Thyroid gland (tissue), 4 donors: ENCODE results near the gene NIP7.

Source experiments
- CTCF ChIP-seq, 6 experiments: fragments of 200-600 bp in 3 of 6; fragments of 450-650 bp in 3 of 6; sonication (generic) in 3 of 6; IDR thresholded peaks; one replicate each; pipeline ENCODE4 v1.5.1; 2016 to 2019; ENCODE audit warnings: antibody characterized with exemption in 6 of 6, mild to moderate bottlenecking in 2 of 6, inconsistent platforms in 1 of 6, moderate library complexity in 1 of 6
- POLR2A ChIP-seq, 2 donors: fragments of 450-650 bp; IDR thresholded peaks; one replicate each; pipeline ENCODE4 v1.6.1; 2017; ENCODE audit warnings: antibody characterized with exemption in 2 of 2, mild to moderate bottlenecking in 2 of 2, moderate library complexity in 1 of 2

- TF ChIP-seq POLR2A (IDR thresholded peaks at IDR 0.05) (no peak), CTCF (IDR thresholded peaks at IDR 0.05) (no peak)
These were observed 23.0 kb upstream of the NIP7 start for GRCh38 chr16:69316595-69317034.
